ENCODE data around the gene RAB28.
"Not testable (repeated sequence)": the region's sequence is repeated elsewhere in the genome, so short reads cannot be mapped to it uniquely, and the experiment has no call there.

GRCh38 chr4:13389901-13390300, 94.2 kb downstream of the RAB28 start:
- TF ChIP-seq CTCF, POLR2A, POLR2AphosphoS5 (IDR thresholded peaks at IDR 0.05): not testable (repeated sequence)
